ENCODE measurements around the gene HABP2.

- TF ChIP-seq ZNF384 (IDR thresholded peaks at IDR 0.05) (no peak), ARNT (IDR thresholded peaks at IDR 0.05) (no peak), HDGF (IDR thresholded peaks at IDR 0.05; ENCODE audit: borderline replicate concordance) (no peak), LEF1 (IDR thresholded peaks at IDR 0.05; ENCODE audit: borderline replicate concordance) (no peak), FOXK2 (IDR thresholded peaks at IDR 0.05) (no peak), FOXA1 (IDR thresholded peaks at IDR 0.05) (no peak), SP1 (IDR thresholded peaks at IDR 0.05) (no peak), FOXM1 (IDR thresholded peaks at IDR 0.05; ENCODE audit: borderline replicate concordance) (no peak), ELF4 (IDR thresholded peaks at IDR 0.05) (no peak), L3MBTL2 (conservative IDR thresholded peaks at IDR 0.05) (no peak), BHLHE40 (IDR thresholded peaks at IDR 0.05; ENCODE audit: borderline replicate concordance) (no peak), TARDBP (IDR thresholded peaks at IDR 0.05) (no peak), SUZ12 (IDR thresholded peaks at IDR 0.05) (no peak)
These were observed 65.5 kb downstream of the HABP2 start for GRCh38 chr10:113618338-113618737.
